Measurements from ENCODE around the gene CCL17. TPM values are rescaled to one million over a fixed set of nuclear protein-coding genes. Genes with fewer than 3 reads are reported as not detected.

The CCL17 gene
- total and polyA plus RNA-seq, 12 donors: 0.35 to 1.0 TPM; not detected in 10

DNA sequence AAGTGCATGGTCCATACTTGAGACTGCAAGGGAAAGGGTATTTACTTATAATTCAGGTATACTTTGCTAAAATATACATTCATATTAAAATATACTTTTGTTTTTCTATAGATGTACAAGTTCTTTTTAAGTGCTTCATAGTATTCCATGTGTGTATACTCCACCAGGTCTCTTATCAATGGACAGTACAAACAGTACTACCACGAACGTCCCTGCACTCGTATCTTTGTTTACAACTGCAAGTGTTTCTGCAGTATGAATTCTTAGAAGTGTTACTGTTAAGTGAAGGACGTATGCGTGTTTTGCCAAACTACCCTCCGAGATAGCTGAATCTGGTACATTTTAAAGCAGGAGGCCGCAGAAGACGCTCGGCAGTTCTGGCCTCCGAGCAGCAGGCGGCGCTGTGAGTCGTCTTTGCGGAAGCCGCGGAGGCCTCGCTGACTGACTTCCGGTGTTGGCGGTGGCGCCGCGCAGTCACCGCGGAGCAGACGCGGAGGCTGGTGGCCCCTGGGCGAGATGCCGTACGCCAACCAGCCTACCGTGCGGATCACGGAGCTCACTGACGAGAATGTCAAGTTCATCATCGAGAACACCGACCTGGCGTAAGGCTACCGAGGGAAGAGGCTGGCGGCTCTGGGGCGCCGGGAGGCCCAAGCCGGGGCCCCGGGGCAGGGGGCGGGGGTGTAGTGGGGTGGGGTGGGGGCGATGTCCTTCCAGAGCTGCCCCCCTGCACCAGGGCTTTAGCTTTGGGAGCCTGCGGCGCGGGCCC, 57.8 kb downstream of the CCL17 start, which contains the start of gene POLR2C:
TSS of gene POLR2C (plus strand) at position 471 of the 769 bp plus-strand sequence. CDS start at position 517, 46 bp downstream.
- ATAC-seq: peak; percentile 81 to 95 (median 92)

DNA sequence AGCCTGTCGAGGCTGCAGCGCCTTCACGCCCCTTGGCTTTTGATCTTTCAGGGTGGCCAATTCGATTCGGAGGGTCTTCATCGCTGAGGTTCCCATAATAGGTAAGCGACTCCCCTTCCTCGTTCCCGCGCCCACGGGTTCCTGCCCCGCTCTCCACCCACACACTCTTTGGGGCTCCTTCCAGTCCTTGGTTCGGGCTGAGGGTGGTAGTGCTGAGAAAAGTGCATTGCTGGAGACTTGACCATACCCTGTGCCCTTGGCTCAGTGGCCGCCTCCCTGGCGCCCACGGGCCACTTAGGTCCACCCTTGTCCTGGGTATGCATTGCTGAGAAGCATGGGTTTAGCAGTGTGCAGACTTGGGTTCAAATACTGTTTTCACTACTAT, 58.4 kb downstream of the CCL17 start:
- no peaks in the 10 kb centered on the region for H3K9me3 ChIP-seq
- H3K4me1 ChIP-seq: peaks cover 7 to 29% (median 21%) of the 10 kb centered on the region in 9 donors
- intact Hi-C loops (cut with DNase I): loop anchor here in 3 of 10 donors (5.0 to 10.0 kb wide), 2 partner anchors 52 to 54 kb away; no protein-coding TSS in a partner anchor
- no peaks in the 10 kb centered on the region for H3K27me3 ChIP-seq
- peak in 7 of 8 donors; percentile 19 to 73 (median 38) for ATAC-seq
- 1 to 2% methylated on average over 15 to 16 of the region's 16 CpGs for WGBS, 2 donors
- TF ChIP-seq, protein P1, sequence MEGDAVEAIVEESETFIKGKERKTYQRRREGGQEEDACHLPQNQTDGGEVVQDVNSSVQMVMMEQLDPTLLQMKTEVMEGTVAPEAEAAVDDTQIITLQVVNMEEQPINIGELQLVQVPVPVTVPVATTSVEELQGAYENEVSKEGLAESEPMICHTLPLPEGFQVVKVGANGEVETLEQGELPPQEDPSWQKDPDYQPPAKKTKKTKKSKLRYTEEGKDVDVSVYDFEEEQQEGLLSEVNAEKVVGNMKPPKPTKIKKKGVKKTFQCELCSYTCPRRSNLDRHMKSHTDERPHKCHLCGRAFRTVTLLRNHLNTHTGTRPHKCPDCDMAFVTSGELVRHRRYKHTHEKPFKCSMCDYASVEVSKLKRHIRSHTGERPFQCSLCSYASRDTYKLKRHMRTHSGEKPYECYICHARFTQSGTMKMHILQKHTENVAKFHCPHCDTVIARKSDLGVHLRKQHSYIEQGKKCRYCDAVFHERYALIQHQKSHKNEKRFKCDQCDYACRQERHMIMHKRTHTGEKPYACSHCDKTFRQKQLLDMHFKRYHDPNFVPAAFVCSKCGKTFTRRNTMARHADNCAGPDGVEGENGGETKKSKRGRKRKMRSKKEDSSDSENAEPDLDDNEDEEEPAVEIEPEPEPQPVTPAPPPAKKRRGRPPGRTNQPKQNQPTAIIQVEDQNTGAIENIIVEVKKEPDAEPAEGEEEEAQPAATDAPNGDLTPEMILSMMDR (IDR thresholded peaks at IDR 0.05): no peak
- peak overlapping the region; percentile 69 to 99 (median 88) for H3K4me3 ChIP-seq
- DNase-seq: no peak
- H3K36me3 ChIP-seq: peaks cover 0 to 85% (median 61%) of the 10 kb centered on the region in 9 donors
- peak overlapping the region; percentile 70 to 90 (median 87) for H3K27ac ChIP-seq

More for the DNA sequence above, 57.8 kb downstream of the CCL17 start, which contains the start of gene POLR2C:
- TF ChIP-seq, protein P1 (IDR thresholded peaks at IDR 0.05): peak; percentile 92 to 99 (median 95)
- WGBS, 2 donors: 1% methylated on average over 44 to 47 of the region's 47 CpGs
- Histone ChIP-seq H3K27me3 (no peaks in the 10 kb centered on the region), H3K27ac (peak within 1 kb of the TSS; percentile 70 to 90 (median 87)), H3K4me3 (peak within 1 kb of the TSS; percentile 69 to 99 (median 88)), H3K4me1 (peaks cover 7 to 29% (median 21%) of the 10 kb centered on the region in 9 donors), H3K9me3 (no peaks in the 10 kb centered on the region), H3K36me3 (peaks cover 0 to 85% (median 65%) of the 10 kb centered on the region in 9 donors)
- intact Hi-C loops (cut with DNase I): loop anchor here in 3 of 10 donors (5.0 to 10.0 kb wide), 2 partner anchors 52 to 55 kb away; no protein-coding TSS in a partner anchor
- DNase-seq: peak; percentile 89 to 91

- TF ChIP-seq, protein P1 (IDR thresholded peaks at IDR 0.05): no peak
Observed at GRCh38 chr16:57464523-57464922, 60.0 kb downstream of the CCL17 start.

More at GRCh38 chr16:57464523-57464922, 60.0 kb downstream of the CCL17 start:
- Histone ChIP-seq H3K9me3 (no peaks in the 10 kb centered on the region), H3K4me1 (peaks cover 7 to 29% (median 21%) of the 10 kb centered on the region in 9 donors), H3K27ac (no peak overlapping the region), H3K27me3 (no peaks in the 10 kb centered on the region), H3K4me3 (no peak overlapping the region), H3K36me3 (peaks cover 0 to 85% (median 62%) of the 10 kb centered on the region in 9 donors)
- WGBS, 2 donors: 93 to 97% methylated on average over 2 of the region's 2 CpGs
- no peak for DNase-seq
- intact Hi-C loops (cut with DNase I): loop anchor here in 4 of 10 donors (2.0 to 10.0 kb wide), 3 partner anchors 50 to 54 kb away; no protein-coding TSS in a partner anchor
- no peak for ATAC-seq

Other genes starting within 250 kb of the CCL17 start
- gene PSME3IP1, start 218.7 kb upstream of the CCL17 start, total RNA-seq: 10 to 100 TPM; 49.6 to 66.8 (median 62.5) TPM
- gene PSME3IP1, start 218.7 kb upstream of the CCL17 start, polyA plus RNA-seq: 10 to 100 TPM; 50.4 to 60.7 TPM
- gene RSPRY1, start 218.4 kb upstream of the CCL17 start, total RNA-seq: 10 to 100 TPM; 14.7 to 21.4 (median 18.5) TPM
- 1 to 10 TPM; 6.9 to 9.5 TPM for gene RSPRY1, start 218.4 kb upstream of the CCL17 start, polyA plus RNA-seq
- 10 to 100 TPM; 39.9 to 53.9 (median 45.9) TPM for gene ARL2BP, start 159.5 kb upstream of the CCL17 start, total RNA-seq
- gene ARL2BP, start 159.5 kb upstream of the CCL17 start, polyA plus RNA-seq: 10 to 100 TPM; 33.4 to 57.9 TPM
- 1 to 10 TPM; 1.7 to 4.0 (median 2.2) TPM for gene PLLP, start 120.1 kb upstream of the CCL17 start, total RNA-seq
- gene PLLP, start 120.1 kb upstream of the CCL17 start, polyA plus RNA-seq: 10 to 100 TPM in 1 of 2 donors, 1 to 10 TPM in 1; 7.0 to 10.6 TPM
- gene CCL22, start 46.0 kb upstream of the CCL17 start, total RNA-seq: under 1 TPM in 1 of 10 donors, not detected in 9; 0.60 TPM
- gene CCL22, start 46.0 kb upstream of the CCL17 start, polyA plus RNA-seq: under 1 TPM in 1 of 2 donors, not detected in 1; 0.07 TPM
- 10 to 100 TPM in 9 of 10 donors, 1 to 10 TPM in 1; 7.8 to 46.3 (median 14.5) TPM for gene CX3CL1, start 32.3 kb upstream of the CCL17 start, total RNA-seq
- 10 to 100 TPM; 15.1 to 19.0 TPM for gene CX3CL1, start 32.3 kb upstream of the CCL17 start, polyA plus RNA-seq
- 10 to 100 TPM; 49.6 to 75.1 (median 61.0) TPM for gene CIAPIN1, start 42.6 kb downstream of the CCL17 start, total RNA-seq
- gene CIAPIN1, start 42.6 kb downstream of the CCL17 start, polyA plus RNA-seq: 10 to 100 TPM; 20.1 to 63.0 TPM
- gene COQ9, start 42.7 kb downstream of the CCL17 start, total RNA-seq: 100 to 1,000 TPM; 135 to 230 (median 207) TPM
- 100 to 1,000 TPM; 162 to 475 TPM for gene COQ9, start 42.7 kb downstream of the CCL17 start, polyA plus RNA-seq
- gene POLR2C, start 57.9 kb downstream of the CCL17 start, total RNA-seq: 10 to 100 TPM; 40.2 to 56.7 (median 47.2) TPM
- gene POLR2C, start 57.9 kb downstream of the CCL17 start, polyA plus RNA-seq: 10 to 100 TPM; 17.9 to 46.6 TPM
- 10 to 100 TPM in 2 of 10 donors, 1 to 10 TPM in 8; 3.6 to 10.7 (median 8.0) TPM for gene DOK4, start 81.7 kb downstream of the CCL17 start, total RNA-seq
- gene DOK4, start 81.7 kb downstream of the CCL17 start, polyA plus RNA-seq: 1 to 10 TPM; 5.9 to 9.1 TPM
- gene CCDC102A, start 131.8 kb downstream of the CCL17 start, total RNA-seq: 10 to 100 TPM in 1 of 10 donors, 1 to 10 TPM in 9; 3.1 to 10.2 (median 5.1) TPM
- 1 to 10 TPM; 3.7 to 5.9 TPM for gene CCDC102A, start 131.8 kb downstream of the CCL17 start, polyA plus RNA-seq
- gene ADGRG5, start 137.9 kb downstream of the CCL17 start, total RNA-seq: under 1 TPM in 5 of 10 donors, not detected in 5; 0.12 to 0.69 (median 0.61) TPM
- under 1 TPM in 1 of 2 donors, not detected in 1; 0.03 TPM for gene ADGRG5, start 137.9 kb downstream of the CCL17 start, polyA plus RNA-seq
- 10 to 100 TPM; 11.1 to 46.3 (median 18.5) TPM for gene ADGRG1, start 223.9 kb downstream of the CCL17 start, total RNA-seq
- gene ADGRG1, start 223.9 kb downstream of the CCL17 start, polyA plus RNA-seq: 10 to 100 TPM; 19.2 to 27.7 TPM

Data from heart right ventricle (tissue), 16 donors.